ENCODE measurements around the gene AP2A2.

The AP2A2 gene

GRCh38 chr11:1040428-1041148 is 114.9 kb downstream of the AP2A2 start:
- DNase-seq (ENCODE audit: low read depth) = no peak
- no peak overlapping the region for H3K4me3 ChIP-seq (ENCODE audit: low read length)
- no peak for TF ChIP-seq CTCF (conservative IDR thresholded peaks at IDR 0.05; ENCODE audit: low read depth, low read length)

GRCh38 chr11:1041149-1041467 is 115.4 kb downstream of the AP2A2 start:
- no peak overlapping the region for H3K4me3 ChIP-seq (ENCODE audit: low read length)
- DNase-seq (ENCODE audit: low read depth) = no peak
- TF ChIP-seq CTCF (conservative IDR thresholded peaks at IDR 0.05; ENCODE audit: low read depth, low read length) = no peak

- TF ChIP-seq CTCF (conservative IDR thresholded peaks at IDR 0.05; ENCODE audit: low read depth, low read length) = no peak
- no peak for DNase-seq (ENCODE audit: low read depth)
- H3K4me3 ChIP-seq (ENCODE audit: low read length) = no peak overlapping the region
Measured at GRCh38 chr11:1041471-1041870, 115.8 kb downstream of the AP2A2 start.

GRCh38 chr11:1041936-1042608 is 116.4 kb downstream of the AP2A2 start:
- TF ChIP-seq CTCF (conservative IDR thresholded peaks at IDR 0.05; ENCODE audit: low read depth, low read length) = no peak
- no peak overlapping the region for H3K4me3 ChIP-seq (ENCODE audit: low read length)

GRCh38 chr11:1042626-1043562 is 117.2 kb downstream of the AP2A2 start:
- no peak overlapping the region for H3K4me3 ChIP-seq (ENCODE audit: low read length)
- DNase-seq (ENCODE audit: low read depth) = no peak
- no peak for TF ChIP-seq CTCF (conservative IDR thresholded peaks at IDR 0.05; ENCODE audit: low read depth, low read length)

More at GRCh38 chr11:1041936-1042608, 116.4 kb downstream of the AP2A2 start:
- DNase-seq (ENCODE audit: low read depth) = no peak

GRCh38 chr11:1043563-1044096 is 118.0 kb downstream of the AP2A2 start:
- TF ChIP-seq CTCF (conservative IDR thresholded peaks at IDR 0.05; ENCODE audit: low read depth, low read length) = no peak
- no peak for DNase-seq (ENCODE audit: low read depth)
- no peak overlapping the region for H3K4me3 ChIP-seq (ENCODE audit: low read length)

All from retinal pigment epithelial cell (primary cell).